GM18502 (cell line): Measurements from ENCODE around the gene DIAPH3.

Experiments
- ATAC-seq: cut with Tn5 transposase; IDR thresholded peaks from one replicate; pipeline ENCODE4 v1.9.1; 2021; ENCODE audit warnings: mild to moderate bottlenecking; ENCODE audit not compliant: unreplicated experiment, poor library complexity

Gene DIAPH3

GRCh38 chr13:60032851-60033250 lies 130.9 kb downstream of the DIAPH3 start:
- no peak for ATAC-seq

- no peak for ATAC-seq
Observed at GRCh38 chr13:60028021-60028420, 135.7 kb downstream of the DIAPH3 start.

- no peak for ATAC-seq
Observed at GRCh38 chr13:60026286-60026685, 137.4 kb downstream of the DIAPH3 start.

- no peak for ATAC-seq
Observed at GRCh38 chr13:60020288-60020687, 143.4 kb downstream of the DIAPH3 start.

GRCh38 chr13:60019119-60019993 lies 144.4 kb downstream of the DIAPH3 start:
- ATAC-seq = peak; percentile 79

GRCh38 chr13:60018536-60018935 lies 145.2 kb downstream of the DIAPH3 start:
- ATAC-seq = no peak

- ATAC-seq = no peak
Observed at GRCh38 chr13:60016229-60016628, 147.5 kb downstream of the DIAPH3 start.

GRCh38 chr13:60013166-60013565 lies 150.6 kb downstream of the DIAPH3 start:
- no peak for ATAC-seq

- no peak for ATAC-seq
Observed at GRCh38 chr13:60012488-60012887, 151.2 kb downstream of the DIAPH3 start.

- ATAC-seq = no peak
Observed at GRCh38 chr13:60009300-60010253, 154.2 kb downstream of the DIAPH3 start.

GRCh38 chr13:60001889-60002288 lies 161.8 kb downstream of the DIAPH3 start:
- no peak for ATAC-seq

GRCh38 chr13:60000976-60001375 lies 162.8 kb downstream of the DIAPH3 start:
- no peak for ATAC-seq

- ATAC-seq = no peak
Observed at GRCh38 chr13:60000081-60000480, 163.6 kb downstream of the DIAPH3 start.

- no peak for ATAC-seq
Observed at GRCh38 chr13:59997976-59998375, 165.8 kb downstream of the DIAPH3 start.

- ATAC-seq = no peak
Observed at GRCh38 chr13:59996461-59996980, 167.2 kb downstream of the DIAPH3 start.

GRCh38 chr13:59991395-59991794 lies 172.3 kb downstream of the DIAPH3 start:
- no peak for ATAC-seq

GRCh38 chr13:59982631-59983382 lies 180.9 kb downstream of the DIAPH3 start:
- no peak for ATAC-seq

GRCh38 chr13:59979589-59979988 lies 184.1 kb downstream of the DIAPH3 start:
- ATAC-seq = no peak

- no peak for ATAC-seq
Observed at GRCh38 chr13:59978862-59979261, 184.9 kb downstream of the DIAPH3 start.

- no peak for ATAC-seq
Observed at GRCh38 chr13:59976856-59977255, 186.9 kb downstream of the DIAPH3 start.
